WTC11 (cell line): ENCODE data around the gene DEFB132.

Source experiments
- CREM ChIP-seq: sonication (generic); formaldehyde crosslinking; IDR thresholded peaks from 2 replicates; pipeline ENCODE4 v1.8.1; 2022; ENCODE audit warnings: mild to moderate bottlenecking, missing genetic modification reagents, moderate library complexity
- NFYB ChIP-seq: sonication (generic); formaldehyde crosslinking; conservative IDR thresholded peaks from 2 replicates; pipeline ENCODE4 v1.8.0; 2022; ENCODE audit warnings: low read depth, missing genetic modification reagents
- SMAD3 ChIP-seq: sonication (generic); formaldehyde crosslinking; IDR thresholded peaks from 2 replicates; pipeline ENCODE4 v1.8.0; 2022; ENCODE audit warnings: missing genetic modification reagents, mild to moderate bottlenecking, borderline replicate concordance
- SMAD4 ChIP-seq: sonication (generic); formaldehyde crosslinking; IDR thresholded peaks from 2 replicates; pipeline ENCODE4 v1.8.0; 2022; ENCODE audit warnings: mild to moderate bottlenecking, missing genetic modification reagents
- ZNF263 ChIP-seq: sonication (generic); formaldehyde crosslinking; IDR thresholded peaks from 2 replicates; pipeline ENCODE4 v1.8.1; 2022; ENCODE audit warnings: low read depth, mild to moderate bottlenecking, moderate library complexity, missing genetic modification reagents
- TF ChIP-seq, protein P1 (sequence below): sonication (generic); formaldehyde crosslinking; IDR thresholded peaks from 2 replicates; pipeline ENCODE4 v1.8.1; 2022; ENCODE audit warnings: low read depth, missing genetic modification reagents, borderline replicate concordance
- TF ChIP-seq, protein P2 (sequence below): sonication (generic); formaldehyde crosslinking; IDR thresholded peaks from 2 replicates; pipeline ENCODE4 v1.8.1; 2023; ENCODE audit warnings: mild to moderate bottlenecking, missing genetic modification reagents
- TF ChIP-seq, protein P3 (sequence below): fragments of 250-450 bp; sonication (Bioruptor Pico); IDR thresholded peaks from 2 replicates; pipeline ENCODE4 v1.9.0; 2021; ENCODE audit warnings: mild to moderate bottlenecking
- TF ChIP-seq, protein P4 (sequence below): fragments of 200-600 bp; IDR thresholded peaks from 2 replicates; pipeline ENCODE4 v1.8.0; 2022; ENCODE audit warnings: antibody characterized with exemption

DNA sequence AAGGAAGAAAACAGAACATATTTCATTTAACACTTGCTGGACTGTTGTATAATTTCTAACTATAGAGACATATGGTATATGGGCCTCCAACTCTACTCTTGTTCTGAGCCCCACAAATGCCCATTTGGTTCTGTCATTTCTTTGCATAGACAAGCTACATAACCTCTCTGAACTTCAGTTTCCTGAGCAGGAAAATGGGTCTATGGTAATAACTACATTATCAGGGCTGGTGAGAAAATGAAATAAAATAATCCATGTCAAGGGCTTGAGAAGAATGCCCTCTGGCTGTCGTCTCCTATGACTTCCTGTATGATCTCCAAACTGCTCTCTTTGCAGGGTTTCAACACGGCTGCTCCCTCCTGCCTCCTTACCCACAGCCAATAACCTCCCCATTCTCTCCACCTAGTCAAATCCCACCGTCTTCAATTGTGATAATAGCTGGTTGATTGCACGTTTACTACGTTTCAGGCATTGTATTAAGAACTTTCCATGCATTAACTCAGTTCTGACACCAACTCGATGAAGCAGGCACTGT is 51.8 kb downstream of the DEFB132 start:
- TF ChIP-seq, protein P1, sequence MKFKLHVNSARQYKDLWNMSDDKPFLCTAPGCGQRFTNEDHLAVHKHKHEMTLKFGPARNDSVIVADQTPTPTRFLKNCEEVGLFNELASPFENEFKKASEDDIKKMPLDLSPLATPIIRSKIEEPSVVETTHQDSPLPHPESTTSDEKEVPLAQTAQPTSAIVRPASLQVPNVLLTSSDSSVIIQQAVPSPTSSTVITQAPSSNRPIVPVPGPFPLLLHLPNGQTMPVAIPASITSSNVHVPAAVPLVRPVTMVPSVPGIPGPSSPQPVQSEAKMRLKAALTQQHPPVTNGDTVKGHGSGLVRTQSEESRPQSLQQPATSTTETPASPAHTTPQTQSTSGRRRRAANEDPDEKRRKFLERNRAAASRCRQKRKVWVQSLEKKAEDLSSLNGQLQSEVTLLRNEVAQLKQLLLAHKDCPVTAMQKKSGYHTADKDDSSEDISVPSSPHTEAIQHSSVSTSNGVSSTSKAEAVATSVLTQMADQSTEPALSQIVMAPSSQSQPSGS (CRISPR knock-in tag) = no peak
- TF ChIP-seq, protein P2, sequence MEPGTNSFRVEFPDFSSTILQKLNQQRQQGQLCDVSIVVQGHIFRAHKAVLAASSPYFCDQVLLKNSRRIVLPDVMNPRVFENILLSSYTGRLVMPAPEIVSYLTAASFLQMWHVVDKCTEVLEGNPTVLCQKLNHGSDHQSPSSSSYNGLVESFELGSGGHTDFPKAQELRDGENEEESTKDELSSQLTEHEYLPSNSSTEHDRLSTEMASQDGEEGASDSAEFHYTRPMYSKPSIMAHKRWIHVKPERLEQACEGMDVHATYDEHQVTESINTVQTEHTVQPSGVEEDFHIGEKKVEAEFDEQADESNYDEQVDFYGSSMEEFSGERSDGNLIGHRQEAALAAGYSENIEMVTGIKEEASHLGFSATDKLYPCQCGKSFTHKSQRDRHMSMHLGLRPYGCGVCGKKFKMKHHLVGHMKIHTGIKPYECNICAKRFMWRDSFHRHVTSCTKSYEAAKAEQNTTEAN (CRISPR knock-in tag) = no peak
- no peak for TF ChIP-seq ZNF263 (CRISPR knock-in tag)
- TF ChIP-seq, protein P3, sequence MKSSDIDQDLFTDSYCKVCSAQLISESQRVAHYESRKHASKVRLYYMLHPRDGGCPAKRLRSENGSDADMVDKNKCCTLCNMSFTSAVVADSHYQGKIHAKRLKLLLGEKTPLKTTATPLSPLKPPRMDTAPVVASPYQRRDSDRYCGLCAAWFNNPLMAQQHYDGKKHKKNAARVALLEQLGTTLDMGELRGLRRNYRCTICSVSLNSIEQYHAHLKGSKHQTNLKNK = no peak
- no peak for TF ChIP-seq SMAD4 (CRISPR knock-in tag)
- no peak for TF ChIP-seq NFYB (CRISPR knock-in tag)
- TF ChIP-seq, protein P4, sequence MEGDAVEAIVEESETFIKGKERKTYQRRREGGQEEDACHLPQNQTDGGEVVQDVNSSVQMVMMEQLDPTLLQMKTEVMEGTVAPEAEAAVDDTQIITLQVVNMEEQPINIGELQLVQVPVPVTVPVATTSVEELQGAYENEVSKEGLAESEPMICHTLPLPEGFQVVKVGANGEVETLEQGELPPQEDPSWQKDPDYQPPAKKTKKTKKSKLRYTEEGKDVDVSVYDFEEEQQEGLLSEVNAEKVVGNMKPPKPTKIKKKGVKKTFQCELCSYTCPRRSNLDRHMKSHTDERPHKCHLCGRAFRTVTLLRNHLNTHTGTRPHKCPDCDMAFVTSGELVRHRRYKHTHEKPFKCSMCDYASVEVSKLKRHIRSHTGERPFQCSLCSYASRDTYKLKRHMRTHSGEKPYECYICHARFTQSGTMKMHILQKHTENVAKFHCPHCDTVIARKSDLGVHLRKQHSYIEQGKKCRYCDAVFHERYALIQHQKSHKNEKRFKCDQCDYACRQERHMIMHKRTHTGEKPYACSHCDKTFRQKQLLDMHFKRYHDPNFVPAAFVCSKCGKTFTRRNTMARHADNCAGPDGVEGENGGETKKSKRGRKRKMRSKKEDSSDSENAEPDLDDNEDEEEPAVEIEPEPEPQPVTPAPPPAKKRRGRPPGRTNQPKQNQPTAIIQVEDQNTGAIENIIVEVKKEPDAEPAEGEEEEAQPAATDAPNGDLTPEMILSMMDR = no peak
- TF ChIP-seq SMAD3 (CRISPR knock-in tag) = no peak
- no peak for TF ChIP-seq CREM (CRISPR knock-in tag)
